Measurements from ENCODE around the gene ARMH3.

Gene ARMH3

GRCh38 chr10:101974091-101974971 lies 81.6 kb downstream of the ARMH3 start:
- Mint-ChIP-seq H3K4me3 (peak overlapping the region; percentile 54), H3K27ac (peak overlapping the region; percentile 89), H3K36me3 (peaks cover 60% of the 10 kb centered on the region), H3K4me1 (peaks cover 19% of the 10 kb centered on the region), H3K9me3 (no peaks in the 10 kb centered on the region)
- DNase-seq (ENCODE audit: low spot score in 2 of 2), result no peak
- ATAC-seq, result no peak

DNA sequence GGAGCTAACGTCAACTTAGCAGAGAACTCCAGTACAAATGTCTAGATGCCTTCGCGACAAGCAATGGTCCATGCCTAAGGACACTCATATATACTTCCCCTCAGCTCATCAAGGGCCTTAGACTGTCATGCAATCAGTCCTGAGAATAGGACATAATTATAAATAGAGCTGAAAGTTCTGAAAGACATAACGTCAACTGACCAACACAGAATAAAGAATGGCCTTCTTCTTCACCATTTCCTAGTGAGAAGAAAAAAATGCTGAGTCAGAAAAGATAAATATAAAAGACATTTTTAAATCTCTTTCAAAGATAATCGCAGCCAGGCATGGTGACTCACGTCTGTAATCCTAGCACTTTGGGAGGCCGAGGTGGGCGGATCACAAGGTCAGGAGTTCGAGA lies 83.2 kb downstream of the ARMH3 start:
- Mint-ChIP-seq H3K4me1 (peaks cover 19% of the 10 kb centered on the region), H3K9me3 (no peaks in the 10 kb centered on the region), H3K4me3 (no peak overlapping the region), H3K36me3 (peaks cover 62% of the 10 kb centered on the region), H3K27ac (peak overlapping the region; percentile 89)
- no peak for DNase-seq (ENCODE audit: low spot score in 2 of 2)
- no peak for ATAC-seq

DNA sequence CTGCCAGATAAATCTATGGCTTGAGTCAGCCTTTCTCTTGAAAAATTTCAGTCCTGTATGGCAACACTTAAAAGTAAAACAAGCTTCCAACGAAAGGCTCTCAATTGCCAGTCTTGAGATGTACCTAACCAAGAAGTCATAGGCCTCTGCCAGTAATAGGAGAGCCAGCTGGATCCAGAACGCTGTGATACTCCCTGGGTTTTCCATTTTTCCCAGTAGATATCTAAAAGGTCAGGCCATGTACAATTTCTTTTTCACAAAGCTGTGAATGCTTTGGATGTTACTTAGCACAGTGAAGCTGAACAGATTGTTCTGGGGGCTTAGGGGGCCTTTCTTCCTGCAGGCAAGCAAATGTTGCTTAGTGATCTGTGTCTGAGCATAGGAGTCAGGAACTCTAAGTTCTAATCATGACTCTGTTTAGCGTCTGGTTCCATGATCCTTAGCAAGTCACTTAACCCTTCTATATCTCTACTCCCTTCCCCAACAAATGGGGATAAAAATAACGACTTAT lies 86.5 kb downstream of the ARMH3 start:
- H3K27ac Mint-ChIP-seq, result peak overlapping the region; percentile 77
- ATAC-seq (no peak), DNase-seq (ENCODE audit: low spot score in 2 of 2) (no peak)
- peaks cover 14% of the 10 kb centered on the region for H3K4me1 Mint-ChIP-seq
- no peak overlapping the region for H3K4me3 Mint-ChIP-seq
- no peaks in the 10 kb centered on the region for H3K9me3 Mint-ChIP-seq
- peaks cover 52% of the 10 kb centered on the region for H3K36me3 Mint-ChIP-seq

DNA sequence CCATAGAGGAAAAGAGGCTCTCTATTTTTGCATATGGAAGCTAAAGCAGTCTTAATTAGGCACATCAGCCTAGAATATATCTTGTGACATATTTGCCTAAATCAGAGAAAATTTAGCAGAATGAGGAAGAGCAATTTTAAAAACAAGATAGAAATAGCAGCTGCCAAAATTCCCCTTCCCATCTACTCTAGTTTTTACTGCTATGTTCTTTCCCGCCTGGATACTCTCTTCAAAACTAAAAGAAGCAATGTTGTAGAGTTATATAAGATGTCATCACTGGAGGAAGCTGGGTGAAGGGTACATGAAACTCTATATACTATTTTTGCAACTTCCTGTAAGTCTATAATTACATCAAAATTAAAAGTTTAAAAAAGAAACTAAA lies 87.0 kb downstream of the ARMH3 start:
- ATAC-seq (no peak), DNase-seq (ENCODE audit: low spot score in 2 of 2) (no peak)
- Mint-ChIP-seq H3K4me3 (no peak overlapping the region), H3K27ac (peak overlapping the region; percentile 77), H3K36me3 (peaks cover 57% of the 10 kb centered on the region), H3K9me3 (no peaks in the 10 kb centered on the region), H3K4me1 (peaks cover 9% of the 10 kb centered on the region)

- no peaks in the 10 kb centered on the region for H3K9me3 Mint-ChIP-seq
- peaks cover 60% of the 10 kb centered on the region for H3K36me3 Mint-ChIP-seq
- H3K4me3 Mint-ChIP-seq, result no peak overlapping the region
- H3K4me1 Mint-ChIP-seq, result peaks cover 3% of the 10 kb centered on the region
- DNase-seq (ENCODE audit: low spot score in 2 of 2) (no peak), ATAC-seq (no peak)
- peak overlapping the region; percentile 77 for H3K27ac Mint-ChIP-seq
Observed at GRCh38 chr10:101968286-101968939, 87.6 kb downstream of the ARMH3 start.

- Mint-ChIP-seq H3K4me3 (no peak overlapping the region), H3K9me3 (no peaks in the 10 kb centered on the region), H3K4me1 (no peaks in the 10 kb centered on the region), H3K36me3 (peaks cover 58% of the 10 kb centered on the region), H3K27ac (peak overlapping the region; percentile 77)
- no peak for DNase-seq (ENCODE audit: low spot score in 2 of 2)
- no peak for ATAC-seq
Observed at GRCh38 chr10:101967713-101968112, 88.3 kb downstream of the ARMH3 start.

DNA sequence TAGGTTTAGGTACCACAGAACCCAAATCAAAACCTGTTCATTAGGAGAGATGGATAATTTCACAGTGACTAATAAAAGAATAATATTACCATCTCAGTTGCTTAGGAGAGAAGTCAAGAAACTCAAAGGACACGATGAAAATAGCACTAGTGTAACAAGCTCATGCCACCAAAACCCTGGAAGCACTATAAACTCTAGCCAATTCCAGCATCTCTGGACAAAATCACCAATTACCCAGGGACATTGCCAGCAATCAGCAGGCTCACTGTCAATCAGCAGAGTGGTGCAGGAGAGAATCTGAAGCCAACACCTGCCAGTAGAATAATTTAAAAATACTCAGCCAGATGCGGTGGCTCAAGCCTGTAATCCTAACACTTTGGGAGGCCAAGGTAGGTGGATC lies 88.9 kb downstream of the ARMH3 start:
- DNase-seq (ENCODE audit: low spot score in 2 of 2) (no peak), ATAC-seq (no peak)
- peaks cover 58% of the 10 kb centered on the region for H3K36me3 Mint-ChIP-seq
- no peaks in the 10 kb centered on the region for H3K4me1 Mint-ChIP-seq
- H3K27ac Mint-ChIP-seq, result no peak overlapping the region
- no peak overlapping the region for H3K4me3 Mint-ChIP-seq
- no peaks in the 10 kb centered on the region for H3K9me3 Mint-ChIP-seq

DNA sequence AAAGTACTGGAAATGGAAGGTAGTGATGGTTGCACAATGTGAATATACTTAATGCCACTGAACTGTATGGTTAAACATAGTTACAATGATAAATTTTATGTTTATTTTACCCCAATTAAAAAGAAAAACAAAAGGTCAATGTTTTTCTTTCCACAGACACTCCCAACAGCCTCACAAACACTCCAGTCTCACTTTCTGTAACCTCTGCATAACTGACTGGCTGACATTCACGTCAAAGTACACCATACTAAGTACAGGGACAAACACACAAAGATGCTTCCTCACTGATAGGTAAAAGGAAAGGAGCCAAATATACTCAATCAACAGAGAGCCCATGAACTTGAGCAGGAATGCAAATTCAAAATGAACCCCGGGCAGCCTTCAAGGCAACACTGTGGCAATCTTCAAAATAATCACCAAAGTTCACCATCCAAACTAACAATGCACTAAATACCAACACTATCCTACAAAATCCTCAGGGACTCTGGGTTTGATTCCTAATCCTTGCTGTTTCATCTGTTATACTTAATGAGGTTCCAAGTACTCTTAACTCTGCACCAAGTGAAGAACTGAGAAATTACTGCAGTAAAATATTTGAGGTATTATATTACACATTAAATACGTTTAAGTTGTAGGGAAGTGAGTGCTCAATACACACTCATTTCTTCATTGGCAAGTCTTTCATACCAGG lies 90.8 kb downstream of the ARMH3 start:
- ATAC-seq (no peak), DNase-seq (ENCODE audit: low spot score in 2 of 2) (no peak)
- Mint-ChIP-seq H3K4me1 (no peaks in the 10 kb centered on the region), H3K4me3 (no peak overlapping the region), H3K9me3 (no peaks in the 10 kb centered on the region), H3K36me3 (peaks cover 39% of the 10 kb centered on the region), H3K27ac (no peak overlapping the region)

DNA sequence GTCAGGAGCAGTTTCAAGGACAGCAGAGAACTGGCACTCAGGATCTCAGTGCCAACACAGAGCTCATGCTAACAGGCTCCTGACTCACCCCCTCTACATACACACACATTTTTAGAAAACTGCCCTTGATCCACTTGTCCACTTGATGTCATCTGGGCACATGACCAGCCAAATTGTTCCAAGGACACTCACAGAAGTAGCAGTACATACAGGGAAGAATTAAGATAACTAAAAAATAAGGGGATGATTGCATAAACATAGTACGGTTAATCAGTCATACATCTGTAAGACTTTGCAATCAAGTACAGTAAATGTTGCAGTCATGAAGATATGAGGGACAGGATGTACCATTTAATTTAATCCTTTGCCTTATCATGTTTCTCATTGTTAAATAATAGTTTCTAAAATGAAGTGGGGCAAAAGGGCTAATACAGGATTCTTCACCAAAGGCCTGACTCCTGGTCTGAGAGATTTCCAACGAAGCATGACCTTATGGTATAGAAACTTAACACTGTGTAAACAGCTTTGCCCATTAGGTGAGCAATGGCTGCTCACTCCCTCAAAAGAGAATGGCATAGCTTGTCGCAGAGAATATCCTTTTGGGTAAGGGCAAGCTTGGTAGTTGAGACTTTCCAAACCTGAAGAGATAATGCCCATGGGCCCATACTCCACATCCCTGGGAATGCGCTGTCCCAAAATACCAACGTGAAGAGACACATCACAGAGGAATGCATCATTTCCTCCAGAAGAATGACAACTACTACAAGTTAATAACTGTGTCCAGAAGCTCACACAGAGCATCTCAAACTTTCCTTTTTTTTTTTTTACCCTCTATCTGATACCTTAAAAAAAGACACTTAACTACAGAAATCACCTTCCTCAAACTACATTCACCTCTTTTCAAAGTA lies 94.1 kb downstream of the ARMH3 start:
- H3K36me3 Mint-ChIP-seq, result peaks cover 37% of the 10 kb centered on the region
- no peak overlapping the region for H3K4me3 Mint-ChIP-seq
- no peaks in the 10 kb centered on the region for H3K4me1 Mint-ChIP-seq
- ATAC-seq, result no peak
- DNase-seq (ENCODE audit: low spot score in 2 of 2), result no peak
- peak overlapping the region; percentile 37 for H3K27ac Mint-ChIP-seq
- H3K9me3 Mint-ChIP-seq, result no peaks in the 10 kb centered on the region

GRCh38 chr10:101960879-101961395 lies 95.0 kb downstream of the ARMH3 start:
- Mint-ChIP-seq H3K4me3 (no peak overlapping the region), H3K27ac (peak overlapping the region; percentile 5), H3K9me3 (no peaks in the 10 kb centered on the region), H3K36me3 (peaks cover 45% of the 10 kb centered on the region), H3K4me1 (no peaks in the 10 kb centered on the region)
- ATAC-seq (no peak), DNase-seq (ENCODE audit: low spot score in 2 of 2) (no peak)

DNA sequence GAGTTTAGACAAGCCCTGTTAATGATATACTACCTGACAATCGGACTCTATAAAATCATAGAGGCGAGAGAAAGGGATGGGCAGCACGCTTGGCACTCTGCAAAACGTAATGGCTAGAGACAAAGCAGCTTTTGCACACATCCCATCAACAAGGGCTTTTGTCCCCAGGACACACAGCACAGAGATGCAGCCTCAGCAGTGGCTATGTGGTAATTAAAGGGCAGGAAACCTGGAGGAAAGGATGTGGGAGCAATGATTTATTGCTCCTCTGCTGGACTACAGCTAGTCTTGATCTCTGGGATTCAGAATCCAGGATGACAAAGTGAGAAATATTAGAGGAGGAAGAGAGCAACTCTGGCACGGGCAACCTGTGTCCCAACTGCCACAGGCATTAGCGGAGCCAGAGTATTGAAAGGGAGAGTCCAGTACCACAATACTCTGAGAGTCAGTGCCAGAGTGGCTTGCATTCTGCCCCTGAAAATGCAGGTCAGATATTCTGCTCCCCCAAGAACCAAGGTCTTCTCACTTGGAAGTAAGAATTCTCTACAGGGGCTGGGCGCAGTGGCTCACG lies 96.5 kb downstream of the ARMH3 start:
- peaks cover 52% of the 10 kb centered on the region for H3K36me3 Mint-ChIP-seq
- DNase-seq (ENCODE audit: low spot score in 2 of 2), result no peak
- H3K4me3 Mint-ChIP-seq, result no peak overlapping the region
- no peaks in the 10 kb centered on the region for H3K9me3 Mint-ChIP-seq
- no peaks in the 10 kb centered on the region for H3K4me1 Mint-ChIP-seq
- ATAC-seq, result no peak
- H3K27ac Mint-ChIP-seq, result peak overlapping the region; percentile 62

DNA sequence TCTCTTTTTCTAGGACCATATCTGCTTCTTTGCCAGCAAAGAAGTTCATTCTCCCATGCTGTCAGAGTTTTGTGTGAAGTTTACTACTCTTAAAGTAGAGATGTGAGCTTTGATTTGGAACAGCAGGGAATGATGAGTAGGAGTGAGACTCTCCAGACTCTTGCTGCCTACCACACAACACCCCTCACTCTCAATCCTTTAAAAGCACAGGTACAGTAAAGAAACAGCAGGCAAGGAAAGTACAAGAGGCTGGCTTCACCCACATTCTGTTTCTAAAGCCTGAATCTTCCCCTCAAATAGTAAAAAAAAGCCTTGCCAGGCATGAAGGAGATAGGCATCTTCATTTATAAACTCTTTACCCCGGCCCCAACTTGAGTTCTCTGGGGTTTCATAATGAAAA lies 97.3 kb downstream of the ARMH3 start:
- DNase-seq (ENCODE audit: low spot score in 2 of 2) (no peak), ATAC-seq (no peak)
- Mint-ChIP-seq H3K27ac (peak overlapping the region; percentile 62), H3K4me1 (no peaks in the 10 kb centered on the region), H3K4me3 (no peak overlapping the region), H3K36me3 (peaks cover 52% of the 10 kb centered on the region), H3K9me3 (no peaks in the 10 kb centered on the region)

- no peak for ATAC-seq
- peaks cover 48% of the 10 kb centered on the region for H3K36me3 Mint-ChIP-seq
- no peak overlapping the region for H3K27ac Mint-ChIP-seq
Observed at GRCh38 chr10:101956898-101957297, 99.1 kb downstream of the ARMH3 start.

DNA sequence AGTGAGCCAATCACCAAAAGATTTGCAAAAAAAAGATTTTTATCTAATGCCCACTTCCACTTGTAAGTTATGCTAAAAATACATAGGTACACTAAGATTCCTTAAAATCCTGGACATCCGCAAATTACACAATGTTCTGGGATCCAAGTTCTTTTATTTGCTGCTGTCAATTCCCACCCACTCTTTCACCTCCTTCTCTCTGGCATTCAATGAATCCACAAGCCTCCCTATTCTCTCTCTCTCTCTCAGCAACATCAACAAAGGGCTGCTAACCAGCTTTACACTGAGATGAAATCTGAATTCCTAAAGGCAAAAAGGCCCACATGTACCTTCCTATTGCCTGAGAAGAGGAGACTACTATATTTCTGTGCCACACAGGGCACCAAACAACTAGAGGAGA lies 99.9 kb downstream of the ARMH3 start:
- H3K9me3 Mint-ChIP-seq, result no peaks in the 10 kb centered on the region
- no peak overlapping the region for H3K4me3 Mint-ChIP-seq
- no peaks in the 10 kb centered on the region for H3K4me1 Mint-ChIP-seq
- no peak for ATAC-seq
- no peak overlapping the region for H3K27ac Mint-ChIP-seq
- peaks cover 48% of the 10 kb centered on the region for H3K36me3 Mint-ChIP-seq
- no peak for DNase-seq (ENCODE audit: low spot score in 2 of 2)

More at GRCh38 chr10:101956898-101957297, 99.1 kb downstream of the ARMH3 start:
- H3K9me3 Mint-ChIP-seq, result no peaks in the 10 kb centered on the region
- H3K4me1 Mint-ChIP-seq, result no peaks in the 10 kb centered on the region
- DNase-seq (ENCODE audit: low spot score in 2 of 2), result no peak
- H3K4me3 Mint-ChIP-seq, result no peak overlapping the region

Data from stimulated activated effector memory CD8-positive, alpha-beta T cell treated with anti-CD3 and anti-CD28 coated beads, Interleukin-12 subunit alpha, Interleukin-12 subunit beta, amount 100 ng/mL, for 72 hours (primary cell).